Liver (tissue), 9 donors: ENCODE results near the gene GABBR2. TPM values are rescaled to one million over a fixed set of nuclear protein-coding genes. Genes with fewer than 3 reads are reported as not detected.

Experiments
- DNase-seq: peaks from one replicate; pipeline ENCODE4 v3.0.0-alpha.2; 2017; ENCODE audit warnings: low spot score
- H3K27ac ChIP-seq, 2 donors: one replicate each; pipeline ENCODE4 v1.7.0; 2013; ENCODE audit warnings: inconsistent platforms in 2 of 2, low read length in 2 of 2, control low read depth in 1 of 2, low read depth in 1 of 2, mild to moderate bottlenecking in 1 of 2
- H3K27me3 ChIP-seq, 4 donors: one replicate each; pipeline versions ENCODE4 v1.6.1 to v1.7.0; 2013; ENCODE audit warnings: low read length in 3 of 4, inconsistent platforms in 1 of 4, mild to moderate bottlenecking in 1 of 4, moderate library complexity in 1 of 4; ENCODE audit not compliant: control insufficient read depth in 4 of 4, insufficient read depth in 4 of 4
- H3K36me3 ChIP-seq, 4 donors: one replicate each; pipeline versions ENCODE4 v1.6.1 to v1.7.0; 2013; ENCODE audit warnings: low read length in 3 of 4, mild to moderate bottlenecking in 3 of 4, low read depth in 1 of 4, moderate library complexity in 1 of 4; ENCODE audit not compliant: control insufficient read depth in 4 of 4, insufficient read depth in 3 of 4
- H3K4me1 ChIP-seq, 4 donors: one replicate each; pipeline versions ENCODE4 v1.6.1 to v1.7.0; 2013; ENCODE audit warnings: low read length in 3 of 4, mild to moderate bottlenecking in 3 of 4, moderate library complexity in 1 of 4; ENCODE audit not compliant: control insufficient read depth in 4 of 4, insufficient read depth in 4 of 4
- H3K4me3 ChIP-seq, 3 donors: one replicate each; pipeline versions ENCODE4 v1.6.1 to v1.7.0; 2013; ENCODE audit warnings: low read length in 3 of 3, control low read depth in 1 of 3, low read depth in 1 of 3, mild to moderate bottlenecking in 1 of 3
- H3K9ac ChIP-seq, 2 donors: one replicate each; pipeline ENCODE4 v1.7.0; 2013; ENCODE audit warnings: low read length in 2 of 2, mild to moderate bottlenecking in 2 of 2, moderate library complexity in 2 of 2, control low read depth in 1 of 2, low read depth in 1 of 2
- H3K9me3 ChIP-seq, 4 donors: one replicate each; pipeline versions ENCODE4 v1.6.1 to v1.7.0; 2013; ENCODE audit warnings: low read length in 3 of 4; ENCODE audit not compliant: control insufficient read depth in 4 of 4
- EGR1 ChIP-seq, 2 donors: IDR thresholded peaks; 2 replicates each; pipeline ENCODE4 v1.6.1; 2016 to 2018; ENCODE audit warnings: antibody characterized with exemption in 2 of 2, low read depth in 2 of 2
- FOXA1 ChIP-seq: IDR thresholded peaks from 2 replicates; pipeline ENCODE4 v1.6.1; 2016; ENCODE audit warnings: antibody characterized with exemption
- FOXA2 ChIP-seq: IDR thresholded peaks from 2 replicates; pipeline ENCODE4 v1.6.1; 2016; ENCODE audit warnings: antibody characterized with exemption
- GABPA ChIP-seq, 2 donors: IDR thresholded peaks in 1 of 2; conservative IDR thresholded peaks in 1 of 2; 2 replicates each; pipeline ENCODE4 v1.6.1; 2016; ENCODE audit warnings: antibody characterized with exemption in 2 of 2, mild to moderate bottlenecking in 1 of 2, moderate library complexity in 1 of 2
- HNF4A ChIP-seq, 2 donors: conservative IDR thresholded peaks; 2 replicates each; pipeline ENCODE4 v1.6.1; 2016; ENCODE audit warnings: antibody characterized with exemption in 2 of 2, mild to moderate bottlenecking in 2 of 2
- NR2F2 ChIP-seq: IDR thresholded peaks from 2 replicates; pipeline ENCODE4 v1.6.1; 2016; ENCODE audit warnings: antibody characterized with exemption
- RAD21 ChIP-seq, 2 donors: IDR thresholded peaks; 2 replicates each; pipeline ENCODE4 v1.6.1; 2016; ENCODE audit warnings: antibody characterized with exemption in 2 of 2, mild to moderate bottlenecking in 2 of 2
- RXRA ChIP-seq, 2 donors: IDR thresholded peaks; 2 replicates each; pipeline ENCODE4 v1.6.1; 2017 to 2018; ENCODE audit warnings: antibody characterized with exemption in 2 of 2, mild to moderate bottlenecking in 1 of 2
- SP1 ChIP-seq: IDR thresholded peaks from 2 replicates; pipeline ENCODE4 v1.6.1; 2018; ENCODE audit warnings: antibody characterized with exemption, mild to moderate bottlenecking
- TAF1 ChIP-seq: conservative IDR thresholded peaks from 2 replicates; pipeline ENCODE4 v1.6.1; 2016; ENCODE audit warnings: antibody characterized with exemption, mild to moderate bottlenecking
- YY1 ChIP-seq: IDR thresholded peaks from 2 replicates; pipeline ENCODE4 v1.6.1; 2016; ENCODE audit warnings: antibody characterized with exemption, mild to moderate bottlenecking
- WGBS: extraction: QIAGEN DNeasy Blood & Tissue Kit; methylation state at CpG from one replicate; pipeline ENCODE4 v1.1.7; 2013; 5-methylcytosine and 5-hydroxymethylcytosine counted together
- polyA plus RNA-seq, 2 donors: library from polyadenylated mRNA; stranded (reverse) in 1 of 2; unstranded in 1 of 2; fragments of 200-250 nt in 1 of 2; fragments of >200 nt in 1 of 2; fragmentation: Nextera tagmentation in 1 of 2; extraction: Ambion mirVana in 1 of 2; gene quantifications; one replicate each; pipeline versions ENCODE4 v1.2.1 to v1.2.3, GENCODE V29; 2013 to 2015
- total RNA-seq, 2 donors: library from RNA; depleted of rRNA; stranded (reverse); fragments of >200 nt; gene quantifications; one replicate each; pipeline ENCODE4 v1.2.3, GENCODE V29; 2014
- TF ChIP-seq, protein P1 (sequence below): IDR thresholded peaks from 2 replicates; pipeline ENCODE4 v1.6.1; 2016; ENCODE audit warnings: antibody characterized with exemption, mild to moderate bottlenecking
- TF ChIP-seq, protein P2 (sequence below): IDR thresholded peaks from 2 replicates; pipeline ENCODE4 v1.6.1; 2016; ENCODE audit warnings: antibody characterized with exemption
- TF ChIP-seq, protein P3 (sequence below): IDR thresholded peaks from 2 replicates; pipeline ENCODE4 v1.6.1; 2016; ENCODE audit warnings: antibody characterized with exemption
- donor health status: healthy.
- donor health status: healthy.
- donor health status: healthy.
- donor health status: healthy.
- donor health status: healthy.

GABBR2 gene
- total and polyA plus RNA-seq, 4 donors, result 0.03 to 0.23 (median 0.08) TPM; not detected in 1

DNA sequence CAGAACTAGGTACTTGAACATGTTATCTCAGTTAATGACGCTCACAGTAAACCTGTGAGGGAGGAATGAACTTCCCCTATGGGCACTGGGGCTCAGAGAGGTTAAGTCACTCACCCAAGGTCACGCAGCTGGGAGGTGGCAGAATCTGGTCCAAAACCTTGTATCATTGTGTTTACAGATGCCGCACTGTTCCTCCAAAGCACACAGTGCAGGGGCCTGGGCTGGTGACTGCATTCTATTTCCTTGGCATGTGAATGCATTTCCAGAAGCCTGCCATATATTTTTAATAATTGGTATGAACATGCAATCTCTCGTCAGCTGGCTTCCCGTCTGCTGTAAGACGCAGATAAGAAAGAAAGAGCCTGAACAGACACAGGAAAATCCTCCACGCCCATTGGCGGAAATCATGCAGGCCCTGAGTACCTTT is 376.3 kb downstream of the GABBR2 start:
- WGBS, result 63% methylated on average over 8 of the region's 8 CpGs
- Histone ChIP-seq H3K27me3 (no peaks in the 10 kb centered on the region), H3K4me1 (no peaks in the 10 kb centered on the region), H3K9ac (no peak overlapping the region), H3K4me3 (no peak overlapping the region), H3K9me3 (no peaks in the 10 kb centered on the region), H3K27ac (no peak overlapping the region), H3K36me3 (no peaks in the 10 kb centered on the region)
- DNase-seq, result no peak
- TF ChIP-seq GABPA (IDR thresholded peaks at IDR 0.05 in 1 of 2, conservative IDR thresholded peaks at IDR 0.05 in 1 of 2) (no peak), HNF4A (conservative IDR thresholded peaks at IDR 0.05) (no peak), TAF1 (no peak), YY1 (no peak), RXRA (IDR thresholded peaks at IDR 0.05) (no peak), NR2F2 (no peak)
- TF ChIP-seq, protein P1, sequence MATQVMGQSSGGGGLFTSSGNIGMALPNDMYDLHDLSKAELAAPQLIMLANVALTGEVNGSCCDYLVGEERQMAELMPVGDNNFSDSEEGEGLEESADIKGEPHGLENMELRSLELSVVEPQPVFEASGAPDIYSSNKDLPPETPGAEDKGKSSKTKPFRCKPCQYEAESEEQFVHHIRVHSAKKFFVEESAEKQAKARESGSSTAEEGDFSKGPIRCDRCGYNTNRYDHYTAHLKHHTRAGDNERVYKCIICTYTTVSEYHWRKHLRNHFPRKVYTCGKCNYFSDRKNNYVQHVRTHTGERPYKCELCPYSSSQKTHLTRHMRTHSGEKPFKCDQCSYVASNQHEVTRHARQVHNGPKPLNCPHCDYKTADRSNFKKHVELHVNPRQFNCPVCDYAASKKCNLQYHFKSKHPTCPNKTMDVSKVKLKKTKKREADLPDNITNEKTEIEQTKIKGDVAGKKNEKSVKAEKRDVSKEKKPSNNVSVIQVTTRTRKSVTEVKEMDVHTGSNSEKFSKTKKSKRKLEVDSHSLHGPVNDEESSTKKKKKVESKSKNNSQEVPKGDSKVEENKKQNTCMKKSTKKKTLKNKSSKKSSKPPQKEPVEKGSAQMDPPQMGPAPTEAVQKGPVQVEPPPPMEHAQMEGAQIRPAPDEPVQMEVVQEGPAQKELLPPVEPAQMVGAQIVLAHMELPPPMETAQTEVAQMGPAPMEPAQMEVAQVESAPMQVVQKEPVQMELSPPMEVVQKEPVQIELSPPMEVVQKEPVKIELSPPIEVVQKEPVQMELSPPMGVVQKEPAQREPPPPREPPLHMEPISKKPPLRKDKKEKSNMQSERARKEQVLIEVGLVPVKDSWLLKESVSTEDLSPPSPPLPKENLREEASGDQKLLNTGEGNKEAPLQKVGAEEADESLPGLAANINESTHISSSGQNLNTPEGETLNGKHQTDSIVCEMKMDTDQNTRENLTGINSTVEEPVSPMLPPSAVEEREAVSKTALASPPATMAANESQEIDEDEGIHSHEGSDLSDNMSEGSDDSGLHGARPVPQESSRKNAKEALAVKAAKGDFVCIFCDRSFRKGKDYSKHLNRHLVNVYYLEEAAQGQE, result no peak
- TF ChIP-seq, protein P2, sequence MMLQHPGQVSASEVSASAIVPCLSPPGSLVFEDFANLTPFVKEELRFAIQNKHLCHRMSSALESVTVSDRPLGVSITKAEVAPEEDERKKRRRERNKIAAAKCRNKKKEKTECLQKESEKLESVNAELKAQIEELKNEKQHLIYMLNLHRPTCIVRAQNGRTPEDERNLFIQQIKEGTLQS, result no peak

DNA sequence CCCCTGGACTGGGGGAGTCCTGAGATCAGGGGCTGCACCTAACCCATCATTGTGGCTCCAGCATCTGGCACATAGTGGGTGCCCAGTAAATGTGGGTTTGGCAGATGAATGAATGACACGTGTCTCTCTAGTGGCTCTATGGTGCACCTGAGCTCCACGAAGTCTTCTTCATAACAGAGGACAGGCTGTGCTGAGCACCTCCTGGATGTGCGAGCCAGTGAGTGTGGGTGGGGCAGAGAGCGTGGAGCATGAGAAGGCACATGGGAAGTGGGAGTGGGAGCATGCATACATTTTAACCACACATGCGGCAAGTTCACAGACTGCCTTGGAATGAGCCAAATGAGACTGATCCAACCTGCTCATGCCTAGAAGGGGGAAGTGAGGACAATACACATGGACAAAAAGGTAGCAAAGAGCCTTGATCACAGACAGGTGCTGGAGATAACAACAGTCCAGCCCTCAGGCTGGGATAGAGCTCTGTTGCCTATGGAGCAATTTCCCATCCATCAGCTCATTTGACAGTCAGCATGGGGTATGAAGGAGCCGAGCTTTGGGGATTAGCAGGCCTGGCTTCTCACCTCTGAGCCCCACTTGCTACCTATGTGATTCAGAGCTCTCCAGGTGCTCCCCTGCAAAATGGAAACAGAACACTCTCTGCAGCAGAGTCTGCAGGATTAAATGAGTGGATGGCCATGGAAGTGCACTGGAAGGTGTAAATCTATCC is 377.0 kb downstream of the GABBR2 start:
- Histone ChIP-seq H3K27me3 (no peaks in the 10 kb centered on the region), H3K36me3 (no peaks in the 10 kb centered on the region), H3K4me3 (no peak overlapping the region), H3K27ac (no peak overlapping the region), H3K4me1 (no peaks in the 10 kb centered on the region), H3K9ac (no peak overlapping the region), H3K9me3 (no peaks in the 10 kb centered on the region)
- no peak for DNase-seq
- 86% methylated on average over 6 of the region's 6 CpGs for WGBS
- TF ChIP-seq SP1 (no peak), FOXA2 (no peak), GABPA (IDR thresholded peaks at IDR 0.05 in 1 of 2, conservative IDR thresholded peaks at IDR 0.05 in 1 of 2) (no peak), EGR1 (IDR thresholded peaks at IDR 0.05; ENCODE audit: low read depth in 2 of 2) (no peak), RXRA (IDR thresholded peaks at IDR 0.05) (no peak), NR2F2 (no peak), FOXA1 (no peak), RAD21 (IDR thresholded peaks at IDR 0.05) (no peak)
- TF ChIP-seq, protein P1, result no peak
- TF ChIP-seq, protein P3, sequence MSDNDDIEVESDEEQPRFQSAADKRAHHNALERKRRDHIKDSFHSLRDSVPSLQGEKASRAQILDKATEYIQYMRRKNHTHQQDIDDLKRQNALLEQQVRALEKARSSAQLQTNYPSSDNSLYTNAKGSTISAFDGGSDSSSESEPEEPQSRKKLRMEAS, result no peak
- TF ChIP-seq, protein P2, result no peak
